Spleen (tissue), 7 donors: ENCODE measurements around the gene CCNL2.

ENCODE experiments used
- CTCF ChIP-seq, 11 experiments: fragments of 200-600 bp in 7 of 11; fragments of 450-650 bp in 4 of 11; sonication (generic) in 4 of 11; IDR thresholded peaks in 8 of 11; conservative IDR thresholded peaks in 3 of 11; 1 replicate in 7 of 11; 2 replicates in 4 of 11; pipeline versions ENCODE4 v1.4.0 to v1.8.0; 2016 to 2021; ENCODE audit warnings: antibody characterized with exemption in 11 of 11, inconsistent platforms in 4 of 11, mild to moderate bottlenecking in 1 of 11
- POLR2A ChIP-seq, 3 donors: fragments of 450-650 bp; IDR thresholded peaks; one replicate each; pipeline ENCODE4 v1.5.1; 2017; ENCODE audit warnings: antibody characterized with exemption in 3 of 3, mild to moderate bottlenecking in 1 of 3
- POLR2AphosphoS5 ChIP-seq, 3 donors: sonication (generic); formaldehyde crosslinking; IDR thresholded peaks; one replicate each; pipeline ENCODE4 v1.5.1; 2017; ENCODE audit warnings: antibody characterized with exemption in 3 of 3
- donor health status: DM: no; HTN: no; CAD: no; lungs with moderate emphysema.
- donor health status: DM: no; HTN: no; CAD: no.
- donor health status: DM: no; HTN: no; CAD: no.

GRCh38 chr1:1340185-1340584 is 59.0 kb downstream of the CCNL2 start:
- TF ChIP-seq CTCF (IDR thresholded peaks at IDR 0.05 in 8 of 11, conservative IDR thresholded peaks at IDR 0.05 in 3 of 11): no peak
- no peak for TF ChIP-seq POLR2AphosphoS5 (IDR thresholded peaks at IDR 0.05)
- no peak for TF ChIP-seq POLR2A (IDR thresholded peaks at IDR 0.05)
